ENCODE data around the gene TMEM151B.

GRCh38 chr6:44258325-44258863 is 11.9 kb upstream of the TMEM151B start:
- TF ChIP-seq YY1 (IDR thresholded peaks at IDR 0.05; ENCODE audit: low read depth) = no peak
- no peak for TF ChIP-seq REST (IDR thresholded peaks at IDR 0.05; ENCODE audit: low read depth)
- TF ChIP-seq EP300 (IDR thresholded peaks at IDR 0.05; ENCODE audit: borderline replicate concordance) = no peak
- no peak for TF ChIP-seq TAF1 (IDR thresholded peaks at IDR 0.05; ENCODE audit: low read depth)
- TF ChIP-seq MAX (IDR thresholded peaks at IDR 0.05) = no peak
- no peak for TF ChIP-seq CEBPB (IDR thresholded peaks at IDR 0.05)
- TF ChIP-seq RAD21 (IDR thresholded peaks at IDR 0.05; ENCODE audit: low read depth) = no peak
- TF ChIP-seq TCF12 (IDR thresholded peaks at IDR 0.05; ENCODE audit: low read depth) = no peak
- TF ChIP-seq NFIC (IDR thresholded peaks at IDR 0.05) = no peak
- no peak for TF ChIP-seq CREB1 (IDR thresholded peaks at IDR 0.05; ENCODE audit: low read depth)
- TF ChIP-seq TEAD4 (IDR thresholded peaks at IDR 0.05) = no peak
- TF ChIP-seq FOXM1 (IDR thresholded peaks at IDR 0.05; ENCODE audit: borderline replicate concordance, low read depth) = no peak
- TF ChIP-seq EGR1 (IDR thresholded peaks at IDR 0.05) = no peak
